ENCODE results near the gene NOC4L. TPM values are rescaled to one million over a fixed set of nuclear protein-coding genes. Genes with fewer than 3 reads are reported as not detected.

The NOC4L gene
- total RNA-seq, 1 experiment from 2014 or later = 13.4 TPM

DNA sequence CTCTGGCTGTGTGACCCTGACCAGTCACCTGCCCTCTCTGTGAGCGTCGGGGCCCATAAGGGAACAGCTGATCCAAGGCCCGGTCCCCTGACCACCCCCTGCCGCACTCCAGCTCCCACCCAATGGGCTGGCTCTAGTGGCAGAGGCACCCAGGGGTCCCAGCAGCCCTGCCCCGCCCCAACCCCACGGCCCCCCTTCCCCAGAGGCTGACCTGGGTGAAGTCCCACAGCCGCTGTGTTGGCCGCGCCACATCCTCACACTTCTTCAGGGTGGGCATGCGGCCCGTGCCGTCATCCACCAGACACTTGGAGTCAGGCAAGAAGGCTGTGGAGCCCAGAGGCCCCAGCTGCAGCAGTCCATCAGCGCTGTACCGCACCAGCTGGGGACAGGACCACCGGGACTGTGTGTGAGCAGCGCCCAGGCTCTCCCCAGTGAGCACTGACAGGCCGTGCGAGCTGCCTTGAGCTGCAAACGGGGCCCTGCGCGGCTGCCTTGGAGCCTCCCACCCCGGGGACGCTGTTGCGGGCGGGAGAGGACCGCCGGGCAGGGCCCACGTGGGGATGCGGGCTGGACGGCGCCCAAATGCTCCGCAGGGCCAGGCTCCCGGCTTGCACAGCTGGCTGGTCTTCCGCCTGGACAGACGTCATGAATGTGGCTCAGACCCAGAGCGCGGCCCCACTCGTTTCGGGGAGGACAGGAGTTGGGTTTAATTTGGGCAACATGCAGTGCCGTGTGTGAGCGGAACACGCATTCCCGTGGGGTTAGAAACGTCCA lies 53.5 kb downstream of the NOC4L start:
- DNase-seq (ENCODE audit: low spot score) = no peak

DNA sequence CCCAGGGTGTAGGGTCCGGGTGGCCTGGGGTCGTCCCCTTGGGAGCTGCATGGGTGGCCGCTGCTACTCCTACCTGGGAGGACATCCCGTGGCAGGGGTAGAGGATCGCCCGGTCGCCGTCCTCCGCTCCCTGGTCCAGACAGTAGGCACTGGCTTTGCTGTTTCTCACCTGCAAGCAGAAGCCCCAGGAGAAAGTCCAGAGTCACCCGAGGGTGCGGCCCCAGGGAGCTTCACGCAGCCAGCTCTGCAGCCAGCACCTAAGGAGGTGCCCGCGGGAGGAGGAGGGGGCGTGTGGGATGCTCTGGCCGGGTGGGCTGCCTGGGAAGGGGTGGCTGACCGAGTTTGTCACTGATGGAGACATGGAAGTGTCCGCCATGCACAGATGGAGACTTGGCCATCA lies 54.8 kb downstream of the NOC4L start:
- DNase-seq (ENCODE audit: low spot score) = no peak

- no peak for DNase-seq (ENCODE audit: low spot score)
These were observed 55.5 kb downstream of the NOC4L start for GRCh38 chr12:132199526-132200319.

- DNase-seq (ENCODE audit: low spot score) = no peak
These were observed 56.5 kb downstream of the NOC4L start for GRCh38 chr12:132200800-132201199.

DNA sequence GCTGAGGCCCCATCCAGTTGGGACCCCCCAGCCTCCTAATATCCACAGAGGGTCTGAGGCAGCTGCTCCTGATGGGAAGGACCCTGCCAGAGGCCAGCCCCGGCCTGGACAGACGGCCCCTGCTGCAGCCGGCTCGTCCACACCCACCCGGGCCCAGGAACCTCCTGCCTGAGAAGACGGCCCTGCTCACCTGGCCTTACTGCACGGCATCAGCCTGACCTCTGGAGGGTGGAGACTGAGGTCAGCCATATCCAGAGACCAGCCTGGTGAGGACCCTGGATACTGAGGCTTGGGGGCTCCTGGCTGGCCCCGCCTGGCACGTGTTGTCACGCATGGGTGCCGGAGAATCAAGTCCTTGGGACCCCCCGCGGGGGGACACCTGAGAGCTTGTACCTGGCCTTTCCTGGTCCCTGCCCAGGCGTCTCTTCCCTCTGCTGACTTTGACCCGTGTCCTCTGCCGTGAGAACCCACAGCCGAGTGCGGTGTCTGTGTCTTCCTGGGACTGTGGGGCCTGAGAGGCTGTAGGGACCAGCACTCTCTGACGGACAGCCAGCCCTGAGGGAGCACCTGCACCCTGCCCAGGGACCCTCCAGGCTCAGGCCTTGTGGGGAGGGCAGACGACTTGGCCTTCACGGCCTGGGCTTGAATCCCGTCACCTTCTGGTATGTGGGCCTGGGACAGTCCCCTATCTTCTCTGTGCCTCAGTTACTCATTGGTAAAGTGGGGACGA lies 57.3 kb downstream of the NOC4L start:
- no peak for DNase-seq (ENCODE audit: low spot score)

Other genes starting within 250 kb of the NOC4L start
- gene ULK1, start 249.8 kb upstream of the NOC4L start, total RNA-seq (2014; rRNA removed; shearing (Covaris generic)) = 1.9 and 2.5 TPM in 2 replicates
- 6.3 and 9.0 TPM in 2 replicates for gene PUS1, start 215.2 kb upstream of the NOC4L start, total RNA-seq (2014; rRNA removed; shearing (Covaris generic))
- gene EP400, start 194.5 kb upstream of the NOC4L start, total RNA-seq (2014; rRNA removed; shearing (Covaris generic)) = 5.3 and 6.7 TPM in 2 replicates
- 3.9 and 4.2 TPM in 2 replicates for gene DDX51, start 138 bp upstream of the NOC4L start, total RNA-seq (2014; rRNA removed; shearing (Covaris generic))
- gene GALNT9, start 185.1 kb downstream of the NOC4L start, total RNA-seq (2014; rRNA removed; shearing (Covaris generic)) = 1.2 and 1.7 TPM in 2 replicates

All from H4 (cell line).